ENCODE data around the gene LRRC8D. TPM values are rescaled to one million over a fixed set of nuclear protein-coding genes. Genes with fewer than 3 reads are reported as not detected.
"Not testable (repeated sequence)": the region's sequence is repeated elsewhere in the genome, so short reads cannot be mapped to it uniquely, and the experiment has no call there.

Gene LRRC8D
- total RNA-seq, result 10 to 100 TPM in 3 of 9 donors, 1 to 10 TPM in 6; 5.7 to 13.0 (median 8.0) TPM
- 10 to 100 TPM in 1 of 2 donors, 1 to 10 TPM in 1; 2.1 to 16.5 TPM for polyA plus RNA-seq
- long read RNA-seq, donor 1, partial matches to known transcripts, result 0 of 7 reads
- long read RNA-seq, donor 1, other reads (novel, unspliced or antisense), result 1 of 7 reads
- long read RNA-seq, donor 2, partial matches to known transcripts, result 0 of 12 reads
- long read RNA-seq, donor 2, other reads (novel, unspliced or antisense), result 7 of 12 reads
- long read RNA-seq, donor 3, partial matches to known transcripts, result 0 of 5 reads
- long read RNA-seq, donor 3, other reads (novel, unspliced or antisense), result 3 of 5 reads

DNA sequence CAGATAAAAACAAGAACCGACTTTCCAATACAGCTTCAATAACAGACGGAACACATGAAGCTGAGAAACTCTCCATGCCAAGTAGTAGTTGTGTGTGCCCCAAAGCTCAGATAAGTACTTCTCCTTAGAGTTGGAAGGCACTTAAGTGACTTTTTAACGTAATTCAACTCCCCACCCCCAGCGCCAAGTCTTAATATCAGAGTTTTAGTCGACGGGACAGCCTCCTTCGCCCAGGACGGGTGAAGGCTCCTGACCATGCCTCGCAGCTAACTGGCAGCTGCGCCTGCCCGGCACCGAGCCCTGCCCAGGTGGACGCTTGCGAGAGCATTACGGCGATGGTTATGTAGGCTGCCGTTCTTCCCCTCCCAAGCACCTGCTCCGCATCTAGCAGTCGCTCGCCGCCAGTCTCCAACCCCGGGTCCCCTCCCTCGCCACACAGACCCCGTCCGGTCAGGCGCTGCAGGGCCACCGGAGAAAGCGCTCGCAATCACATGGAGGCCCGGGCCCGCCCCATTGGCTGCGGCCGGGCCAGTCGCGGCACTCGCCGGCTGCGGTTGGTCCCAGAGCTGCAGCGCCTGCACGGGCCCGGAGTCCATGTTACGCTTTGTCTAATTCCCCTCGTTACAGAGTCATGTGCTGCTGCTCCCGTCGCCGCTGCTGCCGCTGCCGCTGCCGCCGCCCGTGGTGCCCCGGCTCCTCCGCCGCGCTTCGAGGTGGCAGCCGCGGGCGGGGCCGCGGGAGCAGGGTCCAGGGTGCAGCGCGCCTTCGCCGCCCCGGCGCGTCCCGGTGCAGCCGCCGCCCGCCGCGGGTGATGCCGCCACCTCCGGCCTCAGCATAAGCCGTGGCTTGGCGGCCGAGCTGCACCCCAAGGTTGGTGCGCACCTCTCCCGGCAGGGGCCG, at the start of gene LRRC8D:
Gene LRRC8D (plus strand): TSS at position 611 of the 900 bp plus-strand sequence. CDS start 112,037 bp downstream, outside the sequence.
- peak within 1 kb of the TSS; percentile 69 to 99 (median 92) for H3K4me3 ChIP-seq
- WGBS, 4 donors, result 0 to 1% (median 1%) methylated on average over 51 to 82 of the region's 82 CpGs
- no peaks in the 10 kb centered on the region for H3K36me3 ChIP-seq
- H3K27me3 ChIP-seq, result no peaks in the 10 kb centered on the region
- peak; percentile 95 to 98 (median 98) for ATAC-seq
- TF ChIP-seq, protein P1, sequence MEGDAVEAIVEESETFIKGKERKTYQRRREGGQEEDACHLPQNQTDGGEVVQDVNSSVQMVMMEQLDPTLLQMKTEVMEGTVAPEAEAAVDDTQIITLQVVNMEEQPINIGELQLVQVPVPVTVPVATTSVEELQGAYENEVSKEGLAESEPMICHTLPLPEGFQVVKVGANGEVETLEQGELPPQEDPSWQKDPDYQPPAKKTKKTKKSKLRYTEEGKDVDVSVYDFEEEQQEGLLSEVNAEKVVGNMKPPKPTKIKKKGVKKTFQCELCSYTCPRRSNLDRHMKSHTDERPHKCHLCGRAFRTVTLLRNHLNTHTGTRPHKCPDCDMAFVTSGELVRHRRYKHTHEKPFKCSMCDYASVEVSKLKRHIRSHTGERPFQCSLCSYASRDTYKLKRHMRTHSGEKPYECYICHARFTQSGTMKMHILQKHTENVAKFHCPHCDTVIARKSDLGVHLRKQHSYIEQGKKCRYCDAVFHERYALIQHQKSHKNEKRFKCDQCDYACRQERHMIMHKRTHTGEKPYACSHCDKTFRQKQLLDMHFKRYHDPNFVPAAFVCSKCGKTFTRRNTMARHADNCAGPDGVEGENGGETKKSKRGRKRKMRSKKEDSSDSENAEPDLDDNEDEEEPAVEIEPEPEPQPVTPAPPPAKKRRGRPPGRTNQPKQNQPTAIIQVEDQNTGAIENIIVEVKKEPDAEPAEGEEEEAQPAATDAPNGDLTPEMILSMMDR (IDR thresholded peaks at IDR 0.05), result peak in 2 of 12 donors; percentile 11 to 12
- TF ChIP-seq POLR2A (IDR thresholded peaks at IDR 0.05), result peak; percentile 8 to 74
- intact Hi-C loops (cut with DNase I), result loop anchor here in 4 of 10 donors (5.0 kb wide), 4 partner anchors 52 to 172 kb away; no protein-coding TSS in a partner anchor
- no peaks in the 10 kb centered on the region for H3K9me3 ChIP-seq
- H3K27ac ChIP-seq, result peak within 1 kb of the TSS; percentile 10 to 91 (median 78)
- peak; percentile 86 to 93 (median 88) for DNase-seq
- H3K4me1 ChIP-seq, result peaks cover 0 to 54% (median 17%) of the 10 kb centered on the region in 12 donors

GRCh38 chr1:89771991-89772560, 48.8 kb upstream of the LRRC8D start:
- Histone ChIP-seq H3K27ac (no peak overlapping the region), H3K9me3 (no peaks in the 10 kb centered on the region), H3K36me3 (no peaks in the 10 kb centered on the region), H3K4me1 (no peaks in the 10 kb centered on the region), H3K27me3 (no peaks in the 10 kb centered on the region), H3K4me3 (no peak overlapping the region)
- ATAC-seq, result no peak
- intact Hi-C loops (cut with DNase I), result no loop called here
- no peak for DNase-seq
- WGBS, 4 donors, result 86 to 97% (median 91%) methylated on average over 5 of the region's 5 CpGs
- TF ChIP-seq, protein P1 (IDR thresholded peaks at IDR 0.05), result no peak
- no peak for TF ChIP-seq POLR2A (IDR thresholded peaks at IDR 0.05)

DNA sequence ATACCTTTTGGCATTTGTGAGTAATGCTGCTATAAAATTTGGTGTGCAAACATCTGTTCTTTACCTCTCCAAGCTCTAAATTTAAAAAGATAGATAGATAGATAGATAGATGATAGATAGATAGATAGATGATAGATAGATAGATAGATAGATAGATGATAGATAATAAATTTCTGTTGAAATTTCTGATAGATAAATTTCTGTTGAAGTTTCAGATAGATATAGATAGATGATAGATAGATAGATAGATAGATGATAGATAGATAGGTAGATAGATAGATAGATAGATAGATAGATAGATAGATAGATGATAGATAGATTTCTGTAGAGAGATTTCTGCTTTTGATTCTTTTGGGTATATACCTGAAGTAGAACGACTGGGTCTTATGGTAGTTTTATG, 44.7 kb upstream of the LRRC8D start:
- H3K4me3 ChIP-seq; H3K27ac ChIP-seq; DNase-seq; intact Hi-C loops (cut with DNase I); ATAC-seq; H3K9me3 ChIP-seq; H3K4me1 ChIP-seq; H3K27me3 ChIP-seq; H3K36me3 ChIP-seq: not testable (repeated sequence)
- 76 to 86% (median 83%) methylated on average over 1 of the region's 1 CpG for WGBS, 4 donors

- ATAC-seq; H3K27me3 ChIP-seq; H3K4me3 ChIP-seq; H3K36me3 ChIP-seq; H3K4me1 ChIP-seq; DNase-seq; intact Hi-C loops (cut with DNase I); H3K27ac ChIP-seq; H3K9me3 ChIP-seq: not testable (repeated sequence)
- 78 to 89% (median 80%) methylated on average over 2 of the region's 2 CpGs for WGBS, 4 donors
These were observed 43.6 kb upstream of the LRRC8D start for GRCh38 chr1:89777271-89777670.

Data from heart left ventricle (tissue), 16 donors.